Tibial artery (tissue), 4 donors: Measurements from ENCODE around the gene TM6SF1.

Experiments
- DNase-seq, 2 donors: peaks; one replicate each; pipeline ENCODE4 v3.0.0-alpha.2; 2019
- H3K27ac ChIP-seq, 2 donors: fragments of 200-600 bp; sonication (generic) in 1 of 2; 1 replicate in 1 of 2; 2 replicates in 1 of 2; pipeline ENCODE4 v1.5.1; 2018 to 2019; ENCODE audit warnings: mild to moderate bottlenecking in 1 of 2
- H3K27me3 ChIP-seq, 2 donors: fragments of 200-600 bp; sonication (generic) in 1 of 2; one replicate each; pipeline versions ENCODE4 v1.5.1 to v1.6.0; 2016 to 2019
- H3K36me3 ChIP-seq, 3 donors: fragments of 200-600 bp; sonication (generic) in 2 of 3; one replicate each; pipeline ENCODE4 v1.5.1; 2016 to 2019; ENCODE audit warnings: mild to moderate bottlenecking in 2 of 3
- H3K4me1 ChIP-seq, 4 donors: fragments of 200-600 bp; sonication (generic) in 2 of 4; 1 replicate in 3 of 4; 2 replicates in 1 of 4; pipeline ENCODE4 v1.5.1; 2016 to 2019
- H3K4me3 ChIP-seq, 2 donors: fragments of 200-600 bp; sonication (generic) in 1 of 2; 1 replicate in 1 of 2; 2 replicates in 1 of 2; pipeline ENCODE4 v1.5.1; 2018 to 2019; ENCODE audit warnings: mild to moderate bottlenecking in 2 of 2
- H3K9me3 ChIP-seq, 3 donors: fragments of 200-600 bp; sonication (generic) in 1 of 3; one replicate each; pipeline ENCODE4 v1.5.1; 2016 to 2019
- CTCF ChIP-seq, 2 experiments: fragments of 200-600 bp in 1 of 2; fragments of 450-650 bp in 1 of 2; IDR thresholded peaks; one replicate each; pipeline ENCODE4 v1.5.1; 2017 to 2019; ENCODE audit warnings: antibody characterized with exemption in 2 of 2, mild to moderate bottlenecking in 1 of 2, moderate library complexity in 1 of 2
- intact Hi-C: fragments of 100-400 bp; cut with DNase I; formaldehyde crosslinking; loops from one replicate; pipeline ENCODE4 v1.15.0; 2023; ENCODE audit warnings: low total_unique reads

The TM6SF1 gene

GRCh38 chr15:83102346-83102745 lies 5.1 kb upstream of the TM6SF1 start:
- DNase-seq: no peak
- H3K9me3 ChIP-seq: peaks cover 0 to 9% (median 0%) of the 10 kb centered on the region in 3 donors
- peaks cover 0 to 5% of the 10 kb centered on the region in 2 donors for H3K27me3 ChIP-seq
- intact Hi-C loops: loop anchor here (10.0 kb wide), 1 partner anchor 88 kb away; the partner anchor contains the start of gene C15orf40
- no peak overlapping the region for H3K27ac ChIP-seq
- H3K36me3 ChIP-seq: no peaks in the 10 kb centered on the region
- no peak for TF ChIP-seq CTCF (IDR thresholded peaks at IDR 0.05)
- no peak overlapping the region for H3K4me3 ChIP-seq
- H3K4me1 ChIP-seq: peaks cover 0 to 8% (median 3%) of the 10 kb centered on the region in 4 donors

- intact Hi-C loops: loop anchor here (10.0 kb wide), 1 partner anchor 89 kb away; the partner anchor contains the start of gene C15orf40
- Histone ChIP-seq H3K4me1 (peaks cover 0 to 22% (median 15%) of the 10 kb centered on the region in 4 donors), H3K9me3 (no peaks in the 10 kb centered on the region), H3K36me3 (no peaks in the 10 kb centered on the region), H3K27ac (no peak overlapping the region), H3K4me3 (no peak overlapping the region), H3K27me3 (peaks cover 0 to 17% of the 10 kb centered on the region in 2 donors)
- no peak for DNase-seq
- TF ChIP-seq CTCF (IDR thresholded peaks at IDR 0.05): no peak
Measured at GRCh38 chr15:83104141-83104540, 3.3 kb upstream of the TM6SF1 start.

GRCh38 chr15:83105440-83105839 lies 2.0 kb upstream of the TM6SF1 start:
- no peak for DNase-seq
- Histone ChIP-seq H3K4me1 (peaks cover 0 to 22% (median 15%) of the 10 kb centered on the region in 4 donors), H3K36me3 (no peaks in the 10 kb centered on the region), H3K4me3 (no peak overlapping the region), H3K27me3 (peaks cover 0 to 17% of the 10 kb centered on the region in 2 donors), H3K27ac (no peak overlapping the region), H3K9me3 (no peaks in the 10 kb centered on the region)
- intact Hi-C loops: loop anchor here (10.0 kb wide), 1 partner anchor 91 kb away; the partner anchor contains the start of gene C15orf40
- TF ChIP-seq CTCF (IDR thresholded peaks at IDR 0.05): no peak

- no peaks in the 10 kb centered on the region for H3K36me3 ChIP-seq
- H3K4me1 ChIP-seq: peaks cover 0 to 22% (median 15%) of the 10 kb centered on the region in 4 donors
- no peak overlapping the region for H3K27ac ChIP-seq
- DNase-seq: no peak
- peak overlapping the region; percentile 47 to 62 for H3K4me3 ChIP-seq
- TF ChIP-seq CTCF (IDR thresholded peaks at IDR 0.05): no peak
- no peaks in the 10 kb centered on the region for H3K9me3 ChIP-seq
- intact Hi-C loops: loop anchor here (10.0 kb wide), 1 partner anchor 93 kb away; the partner anchor contains the start of gene C15orf40
- H3K27me3 ChIP-seq: peaks cover 0 to 20% of the 10 kb centered on the region in 2 donors
Measured at GRCh38 chr15:83107841-83108181, 366 bp downstream of the TM6SF1 start.

- Histone ChIP-seq H3K9me3 (no peaks in the 10 kb centered on the region), H3K4me3 (peak overlapping the region; percentile 47 to 62), H3K27ac (no peak overlapping the region), H3K4me1 (peaks cover 0 to 22% (median 15%) of the 10 kb centered on the region in 4 donors), H3K27me3 (peaks cover 0 to 20% of the 10 kb centered on the region in 2 donors), H3K36me3 (no peaks in the 10 kb centered on the region)
- peak; percentile 67 to 76 for DNase-seq
- TF ChIP-seq CTCF (IDR thresholded peaks at IDR 0.05): no peak
- intact Hi-C loops: loop anchor here (10.0 kb wide), 1 partner anchor 94 kb away; the partner anchor contains the start of gene C15orf40
Measured at GRCh38 chr15:83108266-83109219, 1.1 kb downstream of the TM6SF1 start.
